Heart left ventricle (tissue), 16 donors: Measurements from ENCODE around the gene PRPF19. TPM values are rescaled to one million over a fixed set of nuclear protein-coding genes. Genes with fewer than 3 reads are reported as not detected.

Experiments
- ATAC-seq, 4 donors: fragments of 200-7000 bp; cut with Tn5 transposase; one replicate each; pipeline ENCODE4 v1.9.1; 2020 to 2022; ENCODE audit warnings: moderate library complexity in 4 of 4, mild to moderate bottlenecking in 3 of 4, moderate number of reproducible peaks in 1 of 4
- DNase-seq, 5 donors: peaks; one replicate each; pipeline ENCODE4 v3.0.0-alpha.2; 2020
- H3K27ac ChIP-seq, 12 donors: fragments of 200-600 bp; sonication (generic) in 4 of 12; one replicate each; pipeline versions ENCODE4 v1.5.0 to v1.8.0; 2016 to 2022; ENCODE audit warnings: mild to moderate bottlenecking in 2 of 12
- H3K27me3 ChIP-seq, 9 donors: fragments of 200-600 bp; sonication (generic) in 2 of 9; one replicate each; pipeline versions ENCODE4 v1.5.1 to v1.8.0; 2016 to 2022; ENCODE audit warnings: mild to moderate bottlenecking in 3 of 9
- H3K36me3 ChIP-seq, 9 donors: fragments of 200-600 bp; sonication (generic) in 2 of 9; one replicate each; pipeline versions ENCODE4 v1.5.0 to v1.8.0; 2018 to 2022; ENCODE audit warnings: mild to moderate bottlenecking in 2 of 9
- H3K4me1 ChIP-seq, 12 donors: fragments of 200-600 bp; sonication (generic) in 4 of 12; one replicate each; pipeline versions ENCODE4 v1.5.0 to v1.8.0; 2016 to 2022; ENCODE audit warnings: mild to moderate bottlenecking in 3 of 12
- H3K4me3 ChIP-seq, 12 donors: fragments of 200-600 bp; sonication (generic) in 4 of 12; one replicate each; pipeline versions ENCODE4 v1.5.0 to v1.8.0; 2017 to 2022; ENCODE audit warnings: mild to moderate bottlenecking in 9 of 12, moderate library complexity in 4 of 12
- H3K9me3 ChIP-seq, 12 donors: fragments of 200-600 bp; sonication (generic) in 4 of 12; one replicate each; pipeline versions ENCODE4 v1.5.0 to v1.8.0; 2016 to 2022; ENCODE audit warnings: mild to moderate bottlenecking in 1 of 12
- POLR2A ChIP-seq, 2 donors: fragments of 450-650 bp; IDR thresholded peaks; one replicate each; pipeline ENCODE4 v1.6.1; 2017; ENCODE audit warnings: antibody characterized with exemption in 2 of 2, mild to moderate bottlenecking in 2 of 2, moderate library complexity in 2 of 2
- WGBS, 4 donors: extraction: QIAGEN DNeasy Blood & Tissue Kit in 2 of 4; methylation state at CpG; one replicate each; pipeline versions ENCODE4 v1.1.5 to v1.1.7; 2013 to 2018; 5-methylcytosine and 5-hydroxymethylcytosine counted together
- intact Hi-C, 10 donors: fragments of 100-400 bp; cut with DNase I; formaldehyde crosslinking; loops; one replicate each; pipeline versions ENCODE4 v1.11.1 to v1.14.2; 2022
- polyA plus RNA-seq, 2 donors: library from polyadenylated mRNA; stranded (reverse); fragments of 200-250 nt; gene quantifications; one replicate each; pipeline ENCODE4 v1.2.3, GENCODE V29; 2013
- total RNA-seq, 9 donors: library from RNA; depleted of rRNA in 2 of 9; stranded (reverse); fragments of >200 nt in 2 of 9; fragmentation: NEBNext Ultra II Directional in 3 of 9; extraction: Animal tissue kit (Norgen Biotek cat#: 25700) in 3 of 9; gene quantifications; one replicate each; pipeline versions ENCODE4 v1.1.0 to v1.2.4, GENCODE V29; 2016 to 2023
- TF ChIP-seq, protein P1 (sequence below), 12 donors: fragments of 200-600 bp; sonication (generic) in 4 of 12; IDR thresholded peaks; one replicate each; pipeline versions ENCODE4 v1.5.0 to v1.8.0; 2018 to 2022; ENCODE audit warnings: antibody characterized with exemption in 12 of 12, mild to moderate bottlenecking in 5 of 12
- donor health status: ischemic (EF 13 %, LVEDD 7.1; RV severe dilation, severe dysfunction).
- donor health status: healthy with polysubstance abuse.
- donor health status: DM: no; HTN: yes; CAD: no.
- donor health status: DM: no; HTN: no; CAD: no.
- donor health status: ischemic (EF 25% LVEDD 6.9; RV normal size, moderate dysfunction).
- donor health status: ischemic (EF 25% LVEDD 5.7; RV mildly dilated, moderate dysfunction).
- donor health status: healthy.
- donor health status: DM: yes; HTN: yes; CAD: no.
- donor health status: ischemic (EF 35%, LVEDD 5.7; RV mildly dilated, moderate dysfunction).
- donor health status: nonischemic (EF 11% LVEDD 7.7; RV severe dilation, severe dysfunction).
- donor health status: DM: yes; HTN: yes; CAD: no.
- donor health status: PGD.
- donor health status: ischemic (EF 29% LVEDD 5.4; RV normal size, mild dysfunction).
- donor health status: nonischemic (EF 23%, LVEDD 6.1; RV moderate dilation, normal function).

Gene PRPF19
- total and polyA plus RNA-seq, 11 donors = 30.8 to 72.0 (median 40.8) TPM

DNA sequence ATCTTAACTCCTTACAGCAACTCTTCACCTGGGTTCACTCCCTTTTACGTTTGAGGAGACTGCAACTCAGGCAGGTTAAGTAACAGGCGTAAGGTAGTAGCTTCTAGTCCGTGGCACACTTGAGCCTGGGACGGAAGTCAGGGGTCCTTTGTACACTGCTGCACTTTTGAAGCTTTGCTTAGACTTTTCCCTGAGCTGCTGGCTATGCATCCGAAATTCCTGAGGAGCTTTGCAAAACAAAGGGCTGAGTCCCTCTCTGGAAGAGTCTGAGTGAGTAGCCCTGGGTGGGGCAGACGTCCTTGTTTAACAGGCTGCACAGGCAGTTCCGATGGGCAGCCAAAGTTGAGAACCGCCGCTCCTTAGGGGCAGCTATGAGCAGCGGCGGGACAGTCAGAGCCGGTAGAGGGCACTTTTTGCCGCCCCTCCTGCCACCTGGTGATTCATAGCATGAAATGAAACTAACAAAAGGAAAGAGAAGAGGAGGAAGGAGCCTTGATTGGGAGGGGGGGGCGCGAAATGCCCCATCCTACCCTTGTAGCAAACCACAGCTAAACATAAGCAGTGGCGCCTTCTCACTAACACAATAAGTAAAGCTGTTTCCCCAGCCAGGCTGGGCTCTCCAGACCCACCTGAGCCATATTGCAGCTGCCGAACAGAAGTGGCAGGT, 9.0 kb upstream of the PRPF19 start:
- Histone ChIP-seq H3K4me3 (peak overlapping the region; percentile 64 to 95 (median 81)), H3K4me1 (peaks cover 0 to 85% (median 68%) of the 10 kb centered on the region in 12 donors), H3K27ac (peak overlapping the region in 11 of 12 donors; percentile 28 to 98 (median 94)), H3K9me3 (no peaks in the 10 kb centered on the region), H3K27me3 (no peaks in the 10 kb centered on the region), H3K36me3 (peaks cover 0 to 10% (median 7%) of the 10 kb centered on the region in 9 donors)
- ATAC-seq (peak; percentile 48 to 62 (median 58)), DNase-seq (peak in 4 of 5 donors; percentile 58 to 75 (median 66))
- TF ChIP-seq POLR2A (IDR thresholded peaks at IDR 0.05) = no peak
- TF ChIP-seq, protein P1, sequence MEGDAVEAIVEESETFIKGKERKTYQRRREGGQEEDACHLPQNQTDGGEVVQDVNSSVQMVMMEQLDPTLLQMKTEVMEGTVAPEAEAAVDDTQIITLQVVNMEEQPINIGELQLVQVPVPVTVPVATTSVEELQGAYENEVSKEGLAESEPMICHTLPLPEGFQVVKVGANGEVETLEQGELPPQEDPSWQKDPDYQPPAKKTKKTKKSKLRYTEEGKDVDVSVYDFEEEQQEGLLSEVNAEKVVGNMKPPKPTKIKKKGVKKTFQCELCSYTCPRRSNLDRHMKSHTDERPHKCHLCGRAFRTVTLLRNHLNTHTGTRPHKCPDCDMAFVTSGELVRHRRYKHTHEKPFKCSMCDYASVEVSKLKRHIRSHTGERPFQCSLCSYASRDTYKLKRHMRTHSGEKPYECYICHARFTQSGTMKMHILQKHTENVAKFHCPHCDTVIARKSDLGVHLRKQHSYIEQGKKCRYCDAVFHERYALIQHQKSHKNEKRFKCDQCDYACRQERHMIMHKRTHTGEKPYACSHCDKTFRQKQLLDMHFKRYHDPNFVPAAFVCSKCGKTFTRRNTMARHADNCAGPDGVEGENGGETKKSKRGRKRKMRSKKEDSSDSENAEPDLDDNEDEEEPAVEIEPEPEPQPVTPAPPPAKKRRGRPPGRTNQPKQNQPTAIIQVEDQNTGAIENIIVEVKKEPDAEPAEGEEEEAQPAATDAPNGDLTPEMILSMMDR (IDR thresholded peaks at IDR 0.05) = peak in 10 of 12 donors; percentile 5 to 55 (median 38)
- intact Hi-C loops = loop anchor here in 4 of 10 donors (2.0 to 5.0 kb wide), 4 partner anchors 35 to 52 kb away; partner anchors contain the start of gene SLC15A3 (in 2 of the 4)
- 7 to 9% (median 7%) methylated on average over 16 to 17 of the region's 17 CpGs for WGBS, 4 donors

DNA sequence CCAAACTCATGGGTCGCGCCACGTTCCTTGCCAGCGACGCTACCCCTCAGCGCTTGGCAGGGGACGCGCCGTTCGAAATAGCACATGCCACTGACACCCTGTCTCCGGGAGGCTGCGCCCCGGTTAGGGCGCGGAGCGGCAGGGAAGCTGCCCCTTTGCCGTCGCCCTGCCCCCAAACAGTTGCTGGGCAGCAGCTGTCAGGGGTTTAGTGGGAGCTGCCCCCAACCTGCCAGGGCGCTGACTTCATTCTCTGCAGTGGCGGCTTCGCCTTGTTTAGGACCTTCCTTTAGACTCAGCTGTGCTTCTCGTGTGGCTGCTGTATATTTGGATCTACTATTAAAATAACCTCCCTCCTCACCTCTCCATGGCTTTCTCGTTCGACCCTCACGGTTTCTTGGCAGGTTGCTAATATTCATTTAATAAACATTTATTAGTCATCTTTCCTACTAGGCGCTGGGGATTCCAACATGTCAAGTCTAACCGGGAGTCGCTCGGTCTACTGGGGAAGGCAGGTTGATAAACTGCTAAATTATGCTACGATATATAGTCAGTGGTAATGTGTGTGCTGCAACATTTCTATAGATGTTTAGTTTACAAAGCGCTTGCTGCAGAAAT, 8.4 kb upstream of the PRPF19 start:
- WGBS, 4 donors = 1 to 6% (median 2%) methylated on average over 21 to 31 of the region's 31 CpGs
- Histone ChIP-seq H3K36me3 (peaks cover 0 to 4% (median 1%) of the 10 kb centered on the region in 9 donors), H3K4me3 (peak overlapping the region; percentile 64 to 95 (median 81)), H3K27ac (peak overlapping the region; percentile 75 to 98 (median 94)), H3K9me3 (no peaks in the 10 kb centered on the region), H3K27me3 (no peaks in the 10 kb centered on the region), H3K4me1 (peaks cover 0 to 87% (median 64%) of the 10 kb centered on the region in 12 donors)
- ATAC-seq (peak in 3 of 4 donors; percentile 35 to 55 (median 41)), DNase-seq (no peak)
- TF ChIP-seq POLR2A (IDR thresholded peaks at IDR 0.05) = no peak
- TF ChIP-seq, protein P1 (IDR thresholded peaks at IDR 0.05) = no peak
- intact Hi-C loops = loop anchor here in 4 of 10 donors (2.0 to 5.0 kb wide), 4 partner anchors 36 to 53 kb away; partner anchors contain the start of gene SLC15A3 (in 3 of the 4)

DNA sequence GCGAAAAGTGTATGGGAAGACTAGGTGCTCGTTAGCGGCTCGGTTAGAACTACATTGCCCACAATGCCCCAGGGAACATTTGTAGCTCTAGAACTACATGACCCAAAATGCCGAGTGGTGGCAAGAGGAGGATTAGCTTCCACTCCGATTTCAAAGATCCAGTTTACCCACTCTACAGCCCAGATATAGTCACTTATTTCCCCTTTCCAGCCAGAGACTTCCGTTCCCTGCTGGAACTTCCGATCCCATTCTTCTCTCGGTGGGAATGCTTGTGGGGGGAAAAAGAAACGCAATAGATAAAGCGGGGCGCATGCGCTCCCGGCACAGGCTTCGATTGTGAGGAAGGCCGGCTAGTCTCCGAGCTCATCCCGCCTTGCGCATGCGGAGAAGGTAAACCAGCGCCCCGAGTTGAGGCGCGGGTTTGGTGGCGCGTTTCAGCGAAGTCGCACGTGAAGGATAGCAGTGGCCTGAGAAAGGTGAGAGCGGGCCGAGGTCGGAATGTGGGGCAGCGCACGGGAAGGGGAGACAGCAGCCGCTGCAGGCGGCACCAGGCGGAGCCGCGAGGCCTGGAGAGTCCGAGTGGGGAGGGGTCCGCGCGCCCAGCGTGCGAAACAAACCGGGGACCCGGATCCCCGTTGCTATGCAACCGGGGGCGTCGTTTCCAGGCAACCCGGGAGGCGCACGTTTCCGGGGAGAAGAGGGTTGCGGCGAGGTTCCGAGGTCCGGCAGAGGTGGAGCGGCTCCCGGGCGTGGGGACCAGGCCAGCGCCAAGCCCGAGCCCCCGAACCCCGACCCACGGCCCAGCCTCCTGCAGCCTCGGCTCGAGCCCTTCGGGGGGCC, 7.6 kb upstream of the PRPF19 start, which contains the start of gene TMEM109:
TMEM109 (plus strand) TSS at position 366 of the 840 bp plus-strand sequence. CDS start 5,536 bp downstream, outside the sequence.
- ATAC-seq (peak; percentile 81 to 88 (median 88)), DNase-seq (peak; percentile 90 to 94 (median 91))
- TF ChIP-seq, protein P1 (IDR thresholded peaks at IDR 0.05) = no peak
- peak in 1 of 2 donors; percentile 66 for TF ChIP-seq POLR2A (IDR thresholded peaks at IDR 0.05)
- intact Hi-C loops = loop anchor here in 3 of 10 donors (2.0 to 5.0 kb wide), 3 partner anchors 37 to 39 kb away; partner anchors contain the start of gene SLC15A3 (in 2 of the 3)
- Histone ChIP-seq H3K36me3 (no peaks in the 10 kb centered on the region), H3K4me1 (peaks cover 0 to 85% (median 56%) of the 10 kb centered on the region in 12 donors), H3K9me3 (no peaks in the 10 kb centered on the region), H3K27me3 (no peaks in the 10 kb centered on the region), H3K4me3 (peak within 1 kb of the TSS; percentile 64 to 95 (median 81)), H3K27ac (peak within 1 kb of the TSS; percentile 75 to 98 (median 94))
- 0 to 1% (median 0%) methylated on average over 26 to 70 of the region's 70 CpGs for WGBS, 4 donors
